ENCODE results near the gene PIGU. TPM values are rescaled to one million over a fixed set of nuclear protein-coding genes. Genes with fewer than 3 reads are reported as not detected.

PIGU gene
- total RNA-seq, 1 experiment from 2014 or later: 25.1 TPM

GRCh38 chr20:34704177-34705007, 27.5 kb upstream of the PIGU start, which contains the start of gene TP53INP2:
Gene TP53INP2 (plus strand): TSS chr20:34704344. CDS start chr20:34708740, 4,396 bp downstream.
- peak; percentile 10 for TF ChIP-seq POLR2A (IDR thresholded peaks at IDR 0.05; ENCODE audit: borderline replicate concordance, extremely low read depth, insufficient read depth, insufficient read length)
- 0 out of 2 replicates have a peak, but pooled peaks have one; percentile 47 for TF ChIP-seq EGR1 (IDR thresholded peaks at IDR 0.05; ENCODE audit: low read depth)
- TF ChIP-seq JUND (IDR thresholded peaks at IDR 0.05): no peak
- TF ChIP-seq ZFX (IDR thresholded peaks at IDR 0.05): peak; percentile 22
- TF ChIP-seq TCF7L2 (IDR thresholded peaks at IDR 0.05; ENCODE audit: borderline replicate concordance, extremely low read depth, insufficient read depth, insufficient read length): peak; percentile 71
- DNase-seq (ENCODE audit: low read depth, low spot score) (peak; percentile 74), ATAC-seq (peak; percentile 61)
- RAD21 ChIA-PET (ENCODE audit: low non-redundant PET in 1 of 2, low total read pairs in 2 of 2, uncharacterized antibody in 2 of 2, unreplicated experiment in 2 of 2): interaction anchor here in 1 of 2 experiments (0.6 kb wide), 1 partner anchor 160 kb away, joined by 3 read pairs; no protein-coding TSS in a partner anchor
- Histone ChIP-seq H3K27ac (ENCODE audit: low read depth, low read length) (peak within 1 kb of the TSS; percentile 52; the same call in 1 of the 2 replicates), H3K79me2 (ENCODE audit: insufficient read depth, low read length) (no peaks in the 10 kb centered on the region), H3K4me3 (replicated peaks in 1 of 2; ENCODE audit: low read depth in 1 of 2, low read length in 2 of 2) (peak within 1 kb of the TSS; percentile 57 to 77), H3K4me1 (ENCODE audit: control insufficient read depth in 1 of 2, insufficient read depth in 2 of 2, low read length in 2 of 2) (peaks cover 21 to 43% of the 10 kb centered on the region in 2 experiments), H4K20me1 (ENCODE audit: insufficient read depth) (no peaks in the 10 kb centered on the region), H3K9me3 (ENCODE audit: control insufficient read depth in 1 of 2, insufficient read depth in 1 of 2, low read depth in 1 of 2, low read length in 2 of 2) (no peaks in the 10 kb centered on the region), H3K9me2 (ENCODE audit: insufficient read depth) (no peaks in the 10 kb centered on the region), H3K27me3 (ENCODE audit: insufficient read depth, low read length) (no peaks in the 10 kb centered on the region), H3K4me2 (ENCODE audit: low read length) (peak within 1 kb of the TSS; percentile 99), H2AFZ (ENCODE audit: low read depth, low read length, poor library complexity, severe bottlenecking) (peak within 1 kb of the TSS; percentile 92), H3K9ac (ENCODE audit: low read length) (peak within 1 kb of the TSS; percentile 81), H3K36me3 (ENCODE audit: control insufficient read depth in 1 of 2, insufficient read depth in 2 of 2, low read length in 2 of 2) (no peaks in the 10 kb centered on the region)
- CTCF ChIA-PET: interaction anchor here (1.5 to 2.0 kb wide), 3 partner anchors 65 to 514 kb away, joined by 4 to 6 read pairs (median 5); no protein-coding TSS in a partner anchor
- no TSS peak for BruUV-seq (replicated peaks)
- intact Hi-C loops (cut with micrococcal nuclease): loop anchor here (5.0 kb wide), 1 partner anchor 392 kb away; no protein-coding TSS in a partner anchor
- POLR2A ChIA-PET: interaction anchor here (1.6 kb wide), 1 partner anchor 9 kb away, joined by 4 read pairs; no protein-coding TSS in a partner anchor

GRCh38 chr20:34703424-34704176, 26.7 kb upstream of the PIGU start:
- Histone ChIP-seq H3K4me3 (replicated peaks in 1 of 2; ENCODE audit: low read depth in 1 of 2, low read length in 2 of 2) (peak overlapping the region; percentile 57 to 77), H3K9me3 (ENCODE audit: control insufficient read depth in 1 of 2, insufficient read depth in 1 of 2, low read depth in 1 of 2, low read length in 2 of 2) (no peaks in the 10 kb centered on the region), H3K9me2 (ENCODE audit: insufficient read depth) (no peaks in the 10 kb centered on the region), H4K20me1 (ENCODE audit: insufficient read depth) (no peaks in the 10 kb centered on the region), H2AFZ (ENCODE audit: low read depth, low read length, poor library complexity, severe bottlenecking) (peak overlapping the region; percentile 92), H3K4me2 (ENCODE audit: low read length) (peak overlapping the region; percentile 99), H3K79me2 (ENCODE audit: insufficient read depth, low read length) (no peaks in the 10 kb centered on the region), H3K4me1 (ENCODE audit: control insufficient read depth in 1 of 2, insufficient read depth in 2 of 2, low read length in 2 of 2) (peaks cover 21 to 40% of the 10 kb centered on the region in 2 experiments), H3K27me3 (ENCODE audit: insufficient read depth, low read length) (no peaks in the 10 kb centered on the region), H3K36me3 (ENCODE audit: control insufficient read depth in 1 of 2, insufficient read depth in 2 of 2, low read length in 2 of 2) (no peaks in the 10 kb centered on the region), H3K27ac (ENCODE audit: low read depth, low read length) (no peak overlapping the region), H3K9ac (ENCODE audit: low read length) (peak overlapping the region; percentile 81)
- ATAC-seq: peak; percentile 22
- TF ChIP-seq FOSL1 (IDR thresholded peaks at IDR 0.05; ENCODE audit: low read depth) (no peak), POLR2AphosphoS5 (IDR thresholded peaks at IDR 0.05; ENCODE audit: low read depth, low read length) (peak; percentile 24; the same call in 1 of the 2 replicates), CTCF (IDR thresholded peaks at IDR 0.05 in 2 of 3, conservative IDR thresholded peaks at IDR 0.05 in 1 of 3; ENCODE audit: borderline replicate concordance in 1 of 3, insufficient read depth in 1 of 3, low read depth in 2 of 3, low read length in 2 of 3) (no peak), POLR2A (IDR thresholded peaks at IDR 0.05; ENCODE audit: borderline replicate concordance, extremely low read depth, insufficient read depth, insufficient read length) (no peak), EZH2phosphoT487 (IDR thresholded peaks at IDR 0.05; ENCODE audit: borderline replicate concordance) (no peak)
- RAD21 ChIA-PET (ENCODE audit: low non-redundant PET in 1 of 2, low total read pairs in 2 of 2, uncharacterized antibody in 2 of 2, unreplicated experiment in 2 of 2): interaction anchor here in 1 of 2 experiments (0.6 kb wide), 2 partner anchors 159 to 252 kb away, joined by 3 read pairs; no protein-coding TSS in a partner anchor
- intact Hi-C loops (cut with micrococcal nuclease): no loop called here
- DNase-seq (ENCODE audit: low read depth, low spot score): no peak
- POLR2A ChIA-PET: interaction anchor here (1.6 kb wide), 1 partner anchor 9 kb away, joined by 4 read pairs; no protein-coding TSS in a partner anchor
- CTCF ChIA-PET: interaction anchor here (2.0 kb wide), 1 partner anchor 66 kb away, joined by 6 read pairs; no protein-coding TSS in a partner anchor
- BruUV-seq (replicated peaks): TSS peak; percentile 83
